PFSK-1 (cell line): Measurements from ENCODE around the gene SERINC3.

Source experiments
- POLR2AphosphoS5 ChIP-seq: IDR thresholded peaks from 2 replicates; pipeline ENCODE4 v1.6.1; 2012; ENCODE audit warnings: low read depth, mild to moderate bottlenecking, control low read depth, low read length, moderate library complexity
- SIN3A ChIP-seq: IDR thresholded peaks from 2 replicates; pipeline ENCODE4 v1.6.1; 2012; ENCODE audit warnings: mild to moderate bottlenecking, low read length, moderate library complexity, borderline replicate concordance; ENCODE audit not compliant: insufficient read depth
- TAF1 ChIP-seq: IDR thresholded peaks from 2 replicates; pipeline ENCODE4 v1.6.1; 2012; ENCODE audit warnings: low read length, control low read depth, borderline replicate concordance; ENCODE audit not compliant: insufficient read depth
- TF ChIP-seq, protein P1 (sequence below), 2 experiments: IDR thresholded peaks; 2 replicates each; pipeline versions ENCODE4 v1.6.1 to v1.8.0; 2011 to 2012; ENCODE audit warnings: low read depth in 2 of 2, low read length in 2 of 2, control low read depth in 1 of 2, inconsistent platforms in 1 of 2, mild to moderate bottlenecking in 1 of 2, moderate library complexity in 1 of 2; ENCODE audit not compliant: insufficient read depth in 1 of 2

- no peak for TF ChIP-seq POLR2AphosphoS5
- TF ChIP-seq, protein P1, sequence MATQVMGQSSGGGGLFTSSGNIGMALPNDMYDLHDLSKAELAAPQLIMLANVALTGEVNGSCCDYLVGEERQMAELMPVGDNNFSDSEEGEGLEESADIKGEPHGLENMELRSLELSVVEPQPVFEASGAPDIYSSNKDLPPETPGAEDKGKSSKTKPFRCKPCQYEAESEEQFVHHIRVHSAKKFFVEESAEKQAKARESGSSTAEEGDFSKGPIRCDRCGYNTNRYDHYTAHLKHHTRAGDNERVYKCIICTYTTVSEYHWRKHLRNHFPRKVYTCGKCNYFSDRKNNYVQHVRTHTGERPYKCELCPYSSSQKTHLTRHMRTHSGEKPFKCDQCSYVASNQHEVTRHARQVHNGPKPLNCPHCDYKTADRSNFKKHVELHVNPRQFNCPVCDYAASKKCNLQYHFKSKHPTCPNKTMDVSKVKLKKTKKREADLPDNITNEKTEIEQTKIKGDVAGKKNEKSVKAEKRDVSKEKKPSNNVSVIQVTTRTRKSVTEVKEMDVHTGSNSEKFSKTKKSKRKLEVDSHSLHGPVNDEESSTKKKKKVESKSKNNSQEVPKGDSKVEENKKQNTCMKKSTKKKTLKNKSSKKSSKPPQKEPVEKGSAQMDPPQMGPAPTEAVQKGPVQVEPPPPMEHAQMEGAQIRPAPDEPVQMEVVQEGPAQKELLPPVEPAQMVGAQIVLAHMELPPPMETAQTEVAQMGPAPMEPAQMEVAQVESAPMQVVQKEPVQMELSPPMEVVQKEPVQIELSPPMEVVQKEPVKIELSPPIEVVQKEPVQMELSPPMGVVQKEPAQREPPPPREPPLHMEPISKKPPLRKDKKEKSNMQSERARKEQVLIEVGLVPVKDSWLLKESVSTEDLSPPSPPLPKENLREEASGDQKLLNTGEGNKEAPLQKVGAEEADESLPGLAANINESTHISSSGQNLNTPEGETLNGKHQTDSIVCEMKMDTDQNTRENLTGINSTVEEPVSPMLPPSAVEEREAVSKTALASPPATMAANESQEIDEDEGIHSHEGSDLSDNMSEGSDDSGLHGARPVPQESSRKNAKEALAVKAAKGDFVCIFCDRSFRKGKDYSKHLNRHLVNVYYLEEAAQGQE (IDR thresholded peaks at IDR 0.05; ENCODE audit: insufficient read depth in 1 of 2, low read depth in 2 of 2, low read length in 2 of 2) = no peak
- no peak for TF ChIP-seq TAF1
- no peak for TF ChIP-seq SIN3A
Observed at GRCh38 chr20:44532981-44533331, 11.1 kb upstream of the SERINC3 start.
